Measurements from ENCODE around the gene PLXNA2.

Gene PLXNA2

DNA sequence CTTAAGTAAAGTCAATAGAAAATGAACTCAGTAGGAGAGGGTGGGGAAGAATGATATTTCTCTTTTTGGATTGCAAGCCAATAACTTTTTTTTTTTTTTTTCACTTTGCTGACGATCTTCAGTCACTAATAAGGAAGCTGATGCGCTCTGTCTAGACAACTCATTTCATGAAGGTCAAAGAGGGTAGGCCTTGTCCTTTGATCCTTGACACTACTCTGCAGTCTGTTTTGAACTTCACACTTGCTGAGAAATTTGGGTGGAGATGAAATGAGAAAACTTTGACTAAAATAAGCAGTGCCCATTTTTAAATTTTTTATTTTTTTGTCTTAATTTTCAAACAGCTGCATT is 20.9 kb upstream of the PLXNA2 start:
- DNase-seq (ENCODE audit: low read depth in 2 of 2): no peak

DNA sequence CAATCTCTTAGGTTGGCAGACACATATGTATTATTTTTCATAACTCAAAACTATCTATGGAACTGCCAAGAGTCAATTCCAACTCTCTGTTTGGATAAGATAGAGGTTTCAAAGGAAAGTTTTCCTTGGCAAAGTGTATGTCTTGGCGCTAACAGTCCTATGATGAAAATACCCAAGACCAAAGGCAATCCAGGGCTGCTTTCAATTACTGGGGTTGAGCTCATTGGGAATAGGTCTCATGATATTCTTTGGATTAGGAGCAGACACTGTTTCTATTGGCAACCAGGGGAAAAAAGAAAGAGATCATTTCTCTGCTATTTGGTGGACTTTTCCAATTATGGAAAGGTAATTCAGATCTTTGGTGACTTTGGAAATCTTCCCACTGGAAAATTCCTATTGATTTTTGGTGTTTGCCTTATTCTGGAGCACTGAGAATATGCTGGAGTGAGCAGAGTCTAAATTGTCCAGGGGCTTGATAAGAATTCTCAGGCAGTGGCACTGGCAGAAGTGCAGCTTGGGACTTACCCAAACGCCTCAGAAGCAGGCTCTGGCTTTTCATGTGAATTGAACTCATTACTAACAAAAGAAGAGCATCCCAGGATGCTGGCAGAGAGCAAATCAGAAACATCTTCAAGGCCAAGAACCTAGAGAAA is 20.4 kb upstream of the PLXNA2 start:
- DNase-seq (ENCODE audit: low read depth in 2 of 2): no peak

GRCh38 chr1:208261874-208262273 is 17.7 kb upstream of the PLXNA2 start:
- DNase-seq (ENCODE audit: low read depth in 2 of 2): no peak

GRCh38 chr1:208258277-208258676 is 14.1 kb upstream of the PLXNA2 start:
- no peak for DNase-seq (ENCODE audit: low read depth in 2 of 2)

DNA sequence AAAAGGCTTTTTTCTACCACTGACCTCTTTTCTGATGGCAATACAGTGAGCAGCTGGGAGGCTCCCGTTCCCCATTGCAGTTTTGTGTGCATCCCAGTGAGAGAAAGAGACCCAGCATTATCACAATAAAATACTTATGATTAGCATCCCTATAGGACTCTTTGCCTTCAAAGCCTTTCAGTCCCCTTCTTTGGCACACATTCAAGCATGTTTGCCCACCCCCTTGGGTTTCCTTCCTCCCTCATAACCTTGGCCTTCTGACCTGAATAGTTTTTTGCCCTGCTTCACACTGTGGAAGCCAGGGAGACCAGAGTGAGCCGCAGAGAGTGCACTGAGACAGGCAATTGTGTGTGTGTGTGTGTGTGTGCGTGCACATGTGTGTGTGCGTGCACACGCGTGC is 13.2 kb upstream of the PLXNA2 start:
- DNase-seq (ENCODE audit: low read depth in 2 of 2): no peak

DNA sequence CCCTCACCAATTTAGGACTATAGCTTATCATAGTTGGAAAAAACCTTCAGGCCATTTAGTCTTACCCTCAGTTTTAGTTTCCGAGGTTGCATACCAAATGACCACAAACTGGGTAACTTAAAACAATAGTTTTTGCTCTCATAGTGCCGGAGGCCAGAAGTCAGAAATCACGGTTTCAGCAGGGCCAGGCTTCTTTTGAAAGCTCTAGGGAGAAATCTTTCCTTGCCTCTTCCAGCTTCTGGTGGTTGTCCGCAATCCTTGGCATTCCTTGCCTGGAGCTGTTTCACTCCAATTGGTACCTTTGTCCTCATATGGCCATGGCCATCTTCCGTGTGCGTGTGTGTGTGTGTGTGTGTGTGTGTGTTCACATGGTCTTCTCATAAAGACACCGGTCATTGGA is 12.4 kb upstream of the PLXNA2 start:
- no peak for DNase-seq (ENCODE audit: low read depth in 2 of 2)

GRCh38 chr1:208256091-208256490 is 11.9 kb upstream of the PLXNA2 start:
- DNase-seq (ENCODE audit: low read depth in 2 of 2): no peak

DNA sequence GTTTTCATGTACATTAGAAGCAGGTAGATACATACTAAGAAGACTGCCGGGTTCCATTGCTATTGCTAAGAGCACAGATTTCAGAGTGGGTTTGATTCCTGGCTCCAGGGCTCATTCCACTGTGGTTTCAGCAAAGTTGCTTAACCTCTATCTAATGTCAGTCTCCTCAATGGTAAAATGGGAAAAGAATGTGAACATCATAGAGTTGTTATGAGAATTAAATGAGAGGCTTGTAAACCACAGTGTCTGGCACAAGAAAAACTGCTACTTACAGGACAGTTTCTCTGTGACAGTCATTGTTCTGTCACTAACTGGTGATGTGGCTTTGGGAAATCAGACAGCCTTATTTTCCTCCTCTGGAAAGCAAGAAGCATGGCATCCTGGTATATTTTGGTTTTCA is 10.7 kb upstream of the PLXNA2 start:
- no peak for DNase-seq (ENCODE audit: low read depth in 2 of 2)

GRCh38 chr1:208254376-208254775 is 10.2 kb upstream of the PLXNA2 start:
- no peak for DNase-seq (ENCODE audit: low read depth in 2 of 2)

- DNase-seq (ENCODE audit: low read depth in 2 of 2): no peak
Observed at GRCh38 chr1:208252836-208253576, 8.8 kb upstream of the PLXNA2 start.

- DNase-seq (ENCODE audit: low read depth in 2 of 2): no peak
Observed at GRCh38 chr1:208251911-208252835, 8.0 kb upstream of the PLXNA2 start.

- no peak for DNase-seq (ENCODE audit: low read depth in 2 of 2)
Observed at GRCh38 chr1:208251015-208251414, 6.8 kb upstream of the PLXNA2 start.

DNA sequence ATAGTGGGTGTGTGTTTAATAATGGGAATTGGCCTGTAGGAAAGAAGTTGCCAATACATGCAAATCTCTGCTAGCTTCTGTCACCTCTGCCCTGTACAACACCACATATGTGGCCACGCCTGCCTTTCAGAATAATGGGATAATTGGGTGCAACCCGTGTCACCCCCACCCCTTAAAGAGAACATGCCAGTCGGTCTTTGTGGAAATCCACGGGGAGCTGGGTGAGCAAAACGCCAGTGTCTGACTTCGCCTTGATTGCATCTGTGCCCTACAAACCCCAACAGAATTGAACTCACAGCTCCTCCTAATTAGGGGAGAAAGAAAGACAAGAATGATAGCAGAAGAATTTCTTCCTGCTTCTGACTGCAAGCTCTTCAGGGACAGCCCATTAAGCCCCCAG is 6.4 kb upstream of the PLXNA2 start:
- no peak for DNase-seq (ENCODE audit: low read depth in 2 of 2)

- no peak for DNase-seq (ENCODE audit: low read depth in 2 of 2)
Observed at GRCh38 chr1:208248991-208249696, 5.0 kb upstream of the PLXNA2 start.

DNA sequence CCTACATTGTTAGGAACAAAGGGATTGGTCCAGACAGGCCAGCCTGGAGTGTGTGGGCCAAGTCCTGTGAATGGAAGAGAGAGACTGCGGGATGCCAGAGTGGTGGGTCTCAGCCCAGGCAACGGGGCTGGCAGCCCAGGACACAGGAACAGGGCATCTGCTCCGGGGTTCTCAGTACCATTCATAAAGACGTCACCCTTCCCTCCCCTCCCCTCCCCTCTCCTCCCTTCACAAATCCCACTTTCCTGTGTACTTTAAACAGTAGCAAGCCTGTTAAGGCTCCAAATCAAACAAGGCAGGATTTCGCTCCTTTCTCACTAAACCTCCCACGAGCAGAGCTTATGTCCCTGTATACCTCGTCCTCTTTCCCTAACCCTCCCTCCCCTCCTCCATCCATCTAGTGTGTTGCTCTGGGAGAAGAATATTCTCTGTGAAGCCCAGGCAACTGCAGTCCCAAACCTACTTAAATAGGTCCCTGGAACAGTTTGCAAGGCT is 4.2 kb upstream of the PLXNA2 start:
- no peak for DNase-seq (ENCODE audit: low read depth in 2 of 2)

- DNase-seq (ENCODE audit: low read depth in 2 of 2): no peak
Observed at GRCh38 chr1:208247696-208248095, 3.5 kb upstream of the PLXNA2 start.

GRCh38 chr1:208245185-208245705 is 1.1 kb upstream of the PLXNA2 start:
- DNase-seq (ENCODE audit: low read depth in 2 of 2): peak; percentile 65 to 74

DNA sequence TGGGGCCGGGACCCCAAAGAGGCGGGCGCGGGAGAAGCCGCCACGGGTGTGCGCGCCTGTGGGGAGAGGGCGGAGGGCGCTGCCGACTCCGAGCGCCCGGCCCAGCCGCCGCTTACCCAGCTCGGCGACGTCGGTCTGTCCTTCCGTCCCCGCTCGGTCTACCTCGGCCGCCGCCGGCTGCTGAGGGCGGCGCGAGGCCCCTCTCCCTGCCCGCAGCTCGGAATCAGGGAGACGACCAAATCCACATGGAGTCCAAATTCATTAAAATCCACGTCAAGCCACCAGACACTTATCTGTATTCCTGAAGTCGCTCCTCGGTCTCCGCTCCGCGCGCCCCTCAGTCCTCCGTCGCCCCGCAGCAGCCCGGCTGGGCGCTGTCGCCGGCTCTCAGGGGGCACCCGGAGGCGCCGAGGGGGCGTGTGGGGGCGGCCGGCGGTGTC is 637 bp downstream of the PLXNA2 start:
- DNase-seq (ENCODE audit: low read depth in 2 of 2): no peak

DNA sequence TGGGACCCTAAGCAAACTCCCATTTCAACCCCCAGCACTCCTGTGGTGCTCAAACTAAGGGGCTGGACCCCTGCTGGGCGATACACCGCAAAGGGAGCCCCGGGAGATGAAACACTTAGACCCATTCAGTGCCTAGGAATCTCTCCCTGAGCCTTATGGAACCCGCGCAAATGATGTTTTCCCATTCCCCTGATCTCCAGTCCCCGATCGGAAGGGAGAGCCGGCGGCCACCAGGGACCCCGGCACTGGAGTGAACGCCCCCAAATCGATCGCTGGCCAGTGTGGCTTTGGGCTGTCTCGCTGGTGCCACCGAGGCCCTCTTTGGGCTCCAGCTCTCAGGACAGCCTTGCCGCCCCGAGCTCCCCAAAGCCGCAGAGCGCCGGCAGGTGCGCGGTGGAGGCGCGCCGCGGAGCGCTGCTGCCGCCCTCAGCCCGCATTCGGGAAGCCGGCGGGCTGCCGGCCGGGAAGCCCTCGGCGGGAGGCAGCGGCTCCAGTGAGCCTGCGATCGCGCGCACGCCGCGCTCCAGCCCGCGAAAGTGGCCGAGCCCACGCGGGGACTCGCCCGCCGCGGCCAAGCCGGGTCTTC is 1.1 kb downstream of the PLXNA2 start:
- DNase-seq (ENCODE audit: low read depth in 2 of 2): no peak

DNA sequence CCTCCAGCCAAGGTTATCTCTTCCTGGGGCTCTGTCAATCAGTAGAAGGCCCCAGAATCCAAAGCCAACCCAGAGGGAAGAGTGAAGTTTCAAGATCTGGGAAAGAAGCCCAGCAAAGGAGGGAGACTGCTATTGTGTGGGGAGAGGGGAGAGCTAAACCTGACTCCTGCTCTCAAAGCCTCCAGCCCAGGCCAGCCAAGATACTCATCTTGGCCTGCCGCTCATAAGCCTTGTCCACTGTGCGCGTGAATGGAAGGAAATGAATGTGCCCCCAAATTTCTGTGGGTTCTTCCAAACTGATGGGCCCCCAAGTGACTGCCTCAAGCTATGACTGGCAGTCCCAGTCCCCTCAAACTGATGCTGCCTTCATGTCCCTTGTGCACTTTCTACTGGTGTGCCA is 2.0 kb downstream of the PLXNA2 start:
- DNase-seq (ENCODE audit: low read depth in 2 of 2): no peak

- no peak for DNase-seq (ENCODE audit: low read depth in 2 of 2)
Observed at GRCh38 chr1:208241512-208241911, 2.7 kb downstream of the PLXNA2 start.
